GM13977 (cell line): ENCODE data around the gene NDUFC1.

ENCODE experiments used
- DNase-seq: peaks from one replicate; pipeline ENCODE4 v3.0.0; 2012; ENCODE audit warnings: low spot score
- CTCF ChIP-seq: IDR thresholded peaks from 2 replicates; pipeline ENCODE4 v1.5.1; 2012; ENCODE audit warnings: mild to moderate bottlenecking, control low read depth; ENCODE audit not compliant: insufficient read depth; ENCODE audit errors: extremely low read depth, missing control alignments
- in situ Hi-C: fragments of 300-500 bp; cut with MboI; formaldehyde crosslinking; loops from one replicate; pipeline ENCODE4 v1.12.0; 2022; ENCODE audit warnings: low sequenced_read_pairs, low pct_unique_long_range_greater_than_20kb, mixed read lengths, inconsistent platforms; ENCODE audit not compliant: unreplicated experiment

NDUFC1 gene

DNA sequence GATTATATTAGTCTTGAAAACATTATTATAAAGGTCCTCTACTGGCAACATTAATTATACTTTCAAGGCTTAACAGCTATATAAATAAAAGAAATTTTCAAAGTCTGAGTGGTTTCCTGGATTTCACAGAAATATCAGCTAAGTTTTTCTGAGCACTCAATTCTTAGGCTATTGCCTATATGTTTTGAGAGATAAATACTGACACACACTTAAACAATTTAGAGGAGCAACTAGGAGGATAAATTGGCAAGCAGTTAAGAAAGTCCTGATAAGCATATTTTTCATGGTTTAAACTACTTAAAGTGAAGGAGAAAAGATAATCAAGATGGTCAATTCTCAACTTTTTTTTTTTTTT is 19.6 kb downstream of the NDUFC1 start:
- in situ Hi-C loops: no loop called here
- no peak for TF ChIP-seq CTCF
- no peak for DNase-seq

- in situ Hi-C loops: no loop called here
- DNase-seq: no peak
- no peak for TF ChIP-seq CTCF
Observed at GRCh38 chr4:139282065-139282720, 20.1 kb downstream of the NDUFC1 start.

- in situ Hi-C loops: no loop called here
- TF ChIP-seq CTCF: no peak
- peak; percentile 25 for DNase-seq
Observed at GRCh38 chr4:139279760-139280620, 22.3 kb downstream of the NDUFC1 start, which contains the start of gene MGARP. Gene MGARP (minus strand): TSS chr4:139280225. CDS start chr4:139280158, 67 bp downstream.

DNA sequence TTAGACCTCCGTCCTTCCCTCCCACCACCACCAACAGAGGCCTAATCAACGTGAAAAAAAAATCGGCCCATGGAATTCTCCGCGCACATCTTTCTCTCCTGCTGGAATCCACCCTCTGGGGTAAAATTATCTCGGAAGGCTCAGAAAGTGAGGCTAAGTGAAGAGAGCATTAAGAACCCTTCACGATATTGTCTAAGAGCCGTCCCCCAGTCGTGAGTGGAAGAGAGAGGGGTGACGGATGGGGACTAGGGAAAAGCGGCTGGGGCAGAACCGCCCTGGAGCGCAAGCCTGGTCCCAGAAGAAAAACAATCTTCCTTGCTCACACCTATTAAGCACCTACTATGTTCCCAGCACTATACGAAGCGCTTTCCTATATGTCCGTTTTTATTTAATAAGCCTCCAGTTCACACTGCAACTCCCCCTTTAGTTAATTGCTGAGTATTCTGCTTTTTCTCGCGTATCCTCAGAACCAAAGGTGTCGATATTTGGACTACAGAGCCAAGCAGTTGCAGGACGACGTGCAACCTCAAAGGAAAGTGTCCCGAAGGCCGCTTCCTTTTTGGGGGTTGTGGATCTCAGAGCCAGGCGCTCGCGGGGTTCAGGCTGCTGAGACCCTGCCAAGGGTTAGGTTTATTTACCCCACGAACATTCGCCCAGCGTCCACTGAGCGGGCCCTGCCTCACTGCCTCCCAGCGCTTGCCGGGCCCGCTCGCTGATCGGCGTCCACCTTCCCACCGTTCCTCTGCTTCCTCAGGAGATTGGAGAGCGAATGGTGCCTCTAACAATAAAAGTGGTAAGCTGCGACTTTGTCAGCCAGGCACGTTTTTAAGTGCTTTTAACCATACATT is 23.1 kb downstream of the NDUFC1 start:
- no peak for TF ChIP-seq CTCF
- no peak for DNase-seq
- in situ Hi-C loops: no loop called here

GRCh38 chr4:139278485-139278884 is 23.8 kb downstream of the NDUFC1 start:
- no peak for TF ChIP-seq CTCF
- in situ Hi-C loops: no loop called here

DNA sequence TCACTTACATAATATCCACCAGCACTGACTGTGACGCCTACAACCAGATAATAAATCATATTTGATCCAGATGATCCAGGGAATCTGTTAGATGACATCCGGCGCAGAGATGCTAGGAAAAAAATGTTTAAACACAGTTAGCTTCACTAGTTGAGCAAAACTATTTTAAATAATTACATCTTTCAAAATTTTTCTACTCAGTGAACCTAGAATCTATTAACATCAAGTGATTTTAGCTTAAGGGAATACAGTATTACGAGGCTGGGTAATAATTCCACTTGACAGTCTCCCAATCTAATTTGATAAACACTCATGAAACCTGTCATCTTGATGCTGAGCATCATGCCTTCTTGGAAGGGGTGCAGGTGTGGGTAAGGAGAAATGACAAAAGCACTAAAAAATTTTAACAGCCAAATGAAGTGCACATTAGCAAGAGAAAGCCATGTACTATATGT is 27.0 kb downstream of the NDUFC1 start:
- in situ Hi-C loops: no loop called here
- no peak for DNase-seq
- TF ChIP-seq CTCF: no peak

More at GRCh38 chr4:139278485-139278884, 23.8 kb downstream of the NDUFC1 start:
- DNase-seq: no peak
